ENCODE data around the gene AGO4. TPM values are rescaled to one million over a fixed set of nuclear protein-coding genes. Genes with fewer than 3 reads are reported as not detected.

AGO4 gene
- total and polyA plus RNA-seq, 2 experiments from 2014 or later, result 5.2 to 12.4 TPM

DNA sequence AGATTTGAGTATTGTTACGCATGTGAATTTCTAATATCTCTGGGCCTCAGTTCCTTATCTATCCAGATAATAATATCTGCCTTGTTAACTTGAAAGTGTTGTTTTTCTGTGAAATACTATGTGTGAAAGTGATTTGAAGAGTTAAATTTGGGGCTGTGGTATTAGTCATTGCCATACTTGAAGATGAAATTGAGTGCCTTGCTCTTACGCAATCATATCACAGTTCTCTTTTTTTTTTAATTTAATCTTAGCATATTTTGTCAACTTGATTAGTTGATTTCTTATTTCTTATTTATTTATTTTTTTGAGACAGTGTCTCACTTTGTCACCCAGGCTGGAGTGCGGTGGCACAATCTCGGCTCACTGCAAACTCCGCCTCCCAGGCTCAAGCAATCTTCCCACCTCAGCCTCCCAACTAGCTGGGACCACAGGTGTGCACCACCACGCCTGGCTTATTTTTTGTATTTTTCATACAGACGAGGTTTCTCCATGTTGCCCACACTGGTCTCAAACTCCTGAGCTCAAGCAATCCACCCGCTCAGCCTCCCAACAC lies 31.0 kb downstream of the AGO4 start:
- H3K27me3 ChIP-seq, result no peaks in the 10 kb centered on the region
- H3K4me2 ChIP-seq, result no peak overlapping the region
- no peak overlapping the region for H3K4me3 ChIP-seq
- H4K20me1 ChIP-seq (ENCODE audit: insufficient read depth, poor library complexity, severe bottlenecking), result no peaks in the 10 kb centered on the region
- TF ChIP-seq, protein P1, sequence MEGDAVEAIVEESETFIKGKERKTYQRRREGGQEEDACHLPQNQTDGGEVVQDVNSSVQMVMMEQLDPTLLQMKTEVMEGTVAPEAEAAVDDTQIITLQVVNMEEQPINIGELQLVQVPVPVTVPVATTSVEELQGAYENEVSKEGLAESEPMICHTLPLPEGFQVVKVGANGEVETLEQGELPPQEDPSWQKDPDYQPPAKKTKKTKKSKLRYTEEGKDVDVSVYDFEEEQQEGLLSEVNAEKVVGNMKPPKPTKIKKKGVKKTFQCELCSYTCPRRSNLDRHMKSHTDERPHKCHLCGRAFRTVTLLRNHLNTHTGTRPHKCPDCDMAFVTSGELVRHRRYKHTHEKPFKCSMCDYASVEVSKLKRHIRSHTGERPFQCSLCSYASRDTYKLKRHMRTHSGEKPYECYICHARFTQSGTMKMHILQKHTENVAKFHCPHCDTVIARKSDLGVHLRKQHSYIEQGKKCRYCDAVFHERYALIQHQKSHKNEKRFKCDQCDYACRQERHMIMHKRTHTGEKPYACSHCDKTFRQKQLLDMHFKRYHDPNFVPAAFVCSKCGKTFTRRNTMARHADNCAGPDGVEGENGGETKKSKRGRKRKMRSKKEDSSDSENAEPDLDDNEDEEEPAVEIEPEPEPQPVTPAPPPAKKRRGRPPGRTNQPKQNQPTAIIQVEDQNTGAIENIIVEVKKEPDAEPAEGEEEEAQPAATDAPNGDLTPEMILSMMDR (IDR thresholded peaks at IDR 0.05; ENCODE audit: poor library complexity), result no peak
- TF ChIP-seq EZH2phosphoT487 (IDR thresholded peaks at IDR 0.05; ENCODE audit: low read depth, severe bottlenecking, unreplicated experiment) (no peak), EZH2 (IDR thresholded peaks at IDR 0.05; ENCODE audit: borderline replicate concordance) (no peak)
- DNase-seq (ENCODE audit: low spot score), result no peak
- no peaks in the 10 kb centered on the region for H3K79me2 ChIP-seq
- H3K9me3 ChIP-seq (ENCODE audit: low read depth), result no peaks in the 10 kb centered on the region
- 97% methylated on average over 8 of the region's 8 CpGs for WGBS (ENCODE audit: low lambda C conversion rate, missing lambda C conversion rate)
- no peaks in the 10 kb centered on the region for H3K4me1 ChIP-seq (ENCODE audit: insufficient read depth)
- H3K36me3 ChIP-seq (replicated peaks; ENCODE audit: insufficient read depth, low read depth), result peaks cover 6% of the 10 kb centered on the region
- H3K9me2 ChIP-seq (replicated peaks; ENCODE audit: insufficient read depth), result no peaks in the 10 kb centered on the region
- H2AFZ ChIP-seq, result no peak overlapping the region
- H3K27ac ChIP-seq, result no peak overlapping the region

DNA sequence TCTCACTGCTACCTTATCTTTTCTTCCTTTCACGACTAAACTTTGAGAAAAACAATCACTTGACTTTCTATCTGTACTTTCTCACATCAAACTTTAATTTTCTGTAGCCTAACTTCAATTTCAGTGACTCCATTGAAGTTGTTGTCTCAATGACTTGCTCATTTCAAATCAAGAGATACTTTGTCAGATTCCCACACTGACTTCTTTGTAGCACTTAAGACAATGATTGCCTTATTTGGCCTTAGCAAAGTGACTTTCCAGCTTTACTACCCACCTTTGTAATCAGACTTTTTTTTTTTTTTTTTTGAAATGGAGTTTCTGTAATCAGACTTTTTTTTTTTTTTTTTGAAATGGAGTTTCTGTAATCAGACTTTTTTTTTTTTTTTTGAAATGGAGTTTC lies 37.0 kb downstream of the AGO4 start:
- Histone ChIP-seq H3K4me3 (no peak overlapping the region), H4K20me1 (ENCODE audit: insufficient read depth, poor library complexity, severe bottlenecking) (no peaks in the 10 kb centered on the region), H3K4me2 (no peak overlapping the region), H2AFZ (no peak overlapping the region), H3K27ac (no peak overlapping the region), H3K9me2 (replicated peaks; ENCODE audit: insufficient read depth) (no peaks in the 10 kb centered on the region), H3K36me3 (replicated peaks; ENCODE audit: insufficient read depth, low read depth) (peaks cover 2% of the 10 kb centered on the region), H3K4me1 (ENCODE audit: insufficient read depth) (no peaks in the 10 kb centered on the region), H3K9me3 (ENCODE audit: low read depth) (no peaks in the 10 kb centered on the region), H3K79me2 (no peaks in the 10 kb centered on the region), H3K27me3 (no peaks in the 10 kb centered on the region)
- TF ChIP-seq, protein P1 (IDR thresholded peaks at IDR 0.05; ENCODE audit: poor library complexity), result no peak
- TF ChIP-seq EZH2 (IDR thresholded peaks at IDR 0.05; ENCODE audit: borderline replicate concordance) (no peak), EZH2phosphoT487 (IDR thresholded peaks at IDR 0.05; ENCODE audit: low read depth, severe bottlenecking, unreplicated experiment) (no peak)
- no peak for DNase-seq (ENCODE audit: low spot score)
- WGBS (ENCODE audit: low lambda C conversion rate, missing lambda C conversion rate), result 71% methylated on average over 1 of the region's 1 CpG

DNA sequence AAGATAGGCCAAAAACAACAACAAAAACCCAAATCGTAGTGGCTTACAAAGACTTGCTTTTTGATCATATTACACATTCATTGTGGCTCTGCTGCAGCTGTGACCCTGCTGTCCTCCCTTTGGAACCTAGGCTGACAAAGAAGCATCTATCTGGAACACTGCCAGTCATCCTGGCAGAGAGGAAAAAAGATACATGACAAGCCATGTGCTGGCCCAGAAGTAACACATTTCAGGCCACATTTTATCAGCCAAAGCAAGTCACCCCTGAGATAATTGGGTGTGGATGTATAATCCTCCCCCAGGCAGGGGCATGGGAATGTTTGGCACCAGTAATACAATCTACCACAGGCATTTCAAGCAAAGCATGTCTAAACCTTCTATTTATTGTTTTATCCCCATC lies 38.0 kb downstream of the AGO4 start:
- no peak overlapping the region for H3K4me3 ChIP-seq
- peaks cover 2% of the 10 kb centered on the region for H3K36me3 ChIP-seq (replicated peaks; ENCODE audit: insufficient read depth, low read depth)
- H3K4me2 ChIP-seq, result no peak overlapping the region
- no peak overlapping the region for H2AFZ ChIP-seq
- no peaks in the 10 kb centered on the region for H3K9me2 ChIP-seq (replicated peaks; ENCODE audit: insufficient read depth)
- WGBS (ENCODE audit: low lambda C conversion rate, missing lambda C conversion rate), result 82% methylated on average over 1 of the region's 1 CpG
- no peak for DNase-seq (ENCODE audit: low spot score)
- no peaks in the 10 kb centered on the region for H3K27me3 ChIP-seq
- H3K9me3 ChIP-seq (ENCODE audit: low read depth), result no peaks in the 10 kb centered on the region
- H4K20me1 ChIP-seq (ENCODE audit: insufficient read depth, poor library complexity, severe bottlenecking), result no peaks in the 10 kb centered on the region
- TF ChIP-seq, protein P1 (IDR thresholded peaks at IDR 0.05; ENCODE audit: poor library complexity), result no peak
- TF ChIP-seq EZH2phosphoT487 (IDR thresholded peaks at IDR 0.05; ENCODE audit: low read depth, severe bottlenecking, unreplicated experiment) (no peak), EZH2 (IDR thresholded peaks at IDR 0.05; ENCODE audit: borderline replicate concordance) (no peak)
- H3K27ac ChIP-seq, result no peak overlapping the region
- H3K4me1 ChIP-seq (ENCODE audit: insufficient read depth), result no peaks in the 10 kb centered on the region
- H3K79me2 ChIP-seq, result no peaks in the 10 kb centered on the region

Data from hepatocyte (in vitro differentiated cells).